HepG2 (cell line): Measurements from ENCODE around the gene KDM5B. TPM values are rescaled to one million over a fixed set of nuclear protein-coding genes. Genes with fewer than 3 reads are reported as not detected.

ENCODE experiments used
- AHDC1 ChIP-seq: sonication (generic); formaldehyde crosslinking; IDR thresholded peaks from 2 replicates; pipeline ENCODE4 v1.5.1; 2020; ENCODE audit warnings: mild to moderate bottlenecking, missing genetic modification reagents, borderline replicate concordance
- ATF2 ChIP-seq: sonication (generic); formaldehyde crosslinking; IDR thresholded peaks from 2 replicates; pipeline ENCODE4 v1.4.0; 2020; ENCODE audit warnings: missing genetic modification reagents
- ATF4 ChIP-seq, 2 experiments: fragments of 450-650 bp in 1 of 2; sonication (generic) in 1 of 2; formaldehyde crosslinking; IDR thresholded peaks; 2 replicates each; pipeline versions ENCODE4 v1.5.0 to v1.8.0; 2020 to 2022; ENCODE audit warnings: mild to moderate bottlenecking in 1 of 2, missing genetic modification reagents in 1 of 2
- CHD2 ChIP-seq: IDR thresholded peaks from 2 replicates; pipeline ENCODE4 v1.6.1; 2011; ENCODE audit warnings: low read depth, low read length, improper control_type of control experiment
- ISX ChIP-seq: sonication (generic); formaldehyde crosslinking; conservative IDR thresholded peaks from 2 replicates; pipeline ENCODE4 v1.5.0; 2020; ENCODE audit warnings: missing genetic modification reagents
- KAT8 ChIP-seq: IDR thresholded peaks from 2 replicates; pipeline ENCODE4 v1.6.1; 2016; ENCODE audit warnings: missing genetic modification reagents, missing compliant biosample characterization
- NR2F2 ChIP-seq: IDR thresholded peaks from 2 replicates; pipeline ENCODE4 v1.6.1; 2012; ENCODE audit warnings: low read depth, inconsistent platforms, borderline replicate concordance
- THAP11 ChIP-seq: IDR thresholded peaks from 2 replicates; pipeline ENCODE4 v1.6.1; 2016; ENCODE audit warnings: missing biosample characterization, missing genetic modification reagents
- WIZ ChIP-seq: sonication (generic); formaldehyde crosslinking; IDR thresholded peaks from 2 replicates; pipeline ENCODE4 v1.5.1; 2020; ENCODE audit warnings: mild to moderate bottlenecking, missing genetic modification reagents
- ZNF253 ChIP-seq: sonication (generic); formaldehyde crosslinking; IDR thresholded peaks from 2 replicates; pipeline ENCODE4 v1.8.0; 2022; ENCODE audit warnings: mild to moderate bottlenecking, missing genetic modification reagents, borderline replicate concordance
- ZSCAN29 ChIP-seq: sonication (generic); formaldehyde crosslinking; conservative IDR thresholded peaks from 2 replicates; pipeline ENCODE4 v1.4.0; 2020; ENCODE audit warnings: mild to moderate bottlenecking, missing genetic modification reagents
- polyA plus RNA-seq, 8 experiments: library from polyadenylated mRNA; depleted of rRNA in 3 of 8; stranded (reverse) in 7 of 8; unstranded in 1 of 8; fragments of >200 nt; fragmentation: Illumina TruSeq in 4 of 8; extraction: Trizol in 4 of 8; gene quantifications; 2 replicates each; pipeline versions ENCODE4 v1.2.1 to v1.2.3, GENCODE V29; 2011 to 2016; ENCODE audit warnings: low read depth in 4 of 8, missing spikeins in 1 of 8, mixed read lengths in 1 of 8; ENCODE audit not compliant: insufficient read depth in 1 of 8
- total RNA-seq, 5 experiments: library from RNA; depleted of rRNA; stranded (reverse); fragments of >200 nt; fragmentation: Illumina TruSeq; extraction: Trizol; gene quantifications; 2 replicates each; pipeline ENCODE4 v1.2.3, GENCODE V29; 2016; ENCODE audit warnings: low read depth in 1 of 5
- TF ChIP-seq, protein P1 (sequence below): sonication (generic); formaldehyde crosslinking; IDR thresholded peaks from 2 replicates; pipeline ENCODE4 v1.4.0; 2020; ENCODE audit warnings: missing genetic modification reagents

KDM5B gene
- total and polyA plus RNA-seq, 2 of the 13 experiments (the other 11 are each of a cell fraction or from before 2014, with no cell fraction given): 34.2 to 35.4 TPM

DNA sequence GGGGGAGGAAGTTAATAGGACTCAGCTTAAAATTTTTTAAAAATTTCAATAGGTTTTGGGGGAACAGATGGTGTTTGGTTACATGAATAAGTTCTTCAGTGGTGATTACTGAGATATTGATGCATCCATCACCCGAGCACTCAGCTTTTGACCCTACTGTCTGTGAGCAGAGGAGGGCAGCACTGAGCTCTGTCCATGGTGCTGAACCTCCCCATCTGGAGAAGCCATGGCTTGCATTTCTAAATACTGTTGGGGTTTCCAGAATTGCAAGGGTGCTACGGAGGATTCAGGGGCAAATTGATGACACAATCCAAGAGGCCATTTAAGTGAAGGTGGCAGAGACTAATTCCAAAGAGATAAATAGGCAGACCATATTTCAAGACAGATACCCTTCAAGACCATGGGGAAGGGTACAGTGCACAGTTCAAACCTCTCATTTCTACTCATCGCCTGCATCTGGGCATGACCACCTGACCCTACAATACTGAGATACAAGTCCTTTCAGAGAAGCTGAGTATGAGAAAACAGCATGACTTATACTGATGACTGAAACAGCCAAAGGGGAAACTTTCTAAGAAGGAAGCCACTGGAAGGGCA is 115.2 kb downstream of the KDM5B start (continued):
- TF ChIP-seq CHD2 (no peak), ISX (peak; percentile 76; the same call in 1 of the 2 replicates), KAT8 (peak; percentile 60; the same call in 1 of the 2 replicates), NR2F2 (no peak), AHDC1 (CRISPR knock-in tag) (no peak), ATF4 (CRISPR knock-in tag; IDR thresholded peaks at IDR 0.05) (no peak), WIZ (CRISPR knock-in tag) (peak; percentile 98), THAP11 (CRISPR knock-in tag) (peak; percentile 66), ZSCAN29 (CRISPR knock-in tag) (no peak), ZNF253 (no peak), ATF2 (CRISPR knock-in tag) (peak; percentile 72)
- TF ChIP-seq, protein P1, sequence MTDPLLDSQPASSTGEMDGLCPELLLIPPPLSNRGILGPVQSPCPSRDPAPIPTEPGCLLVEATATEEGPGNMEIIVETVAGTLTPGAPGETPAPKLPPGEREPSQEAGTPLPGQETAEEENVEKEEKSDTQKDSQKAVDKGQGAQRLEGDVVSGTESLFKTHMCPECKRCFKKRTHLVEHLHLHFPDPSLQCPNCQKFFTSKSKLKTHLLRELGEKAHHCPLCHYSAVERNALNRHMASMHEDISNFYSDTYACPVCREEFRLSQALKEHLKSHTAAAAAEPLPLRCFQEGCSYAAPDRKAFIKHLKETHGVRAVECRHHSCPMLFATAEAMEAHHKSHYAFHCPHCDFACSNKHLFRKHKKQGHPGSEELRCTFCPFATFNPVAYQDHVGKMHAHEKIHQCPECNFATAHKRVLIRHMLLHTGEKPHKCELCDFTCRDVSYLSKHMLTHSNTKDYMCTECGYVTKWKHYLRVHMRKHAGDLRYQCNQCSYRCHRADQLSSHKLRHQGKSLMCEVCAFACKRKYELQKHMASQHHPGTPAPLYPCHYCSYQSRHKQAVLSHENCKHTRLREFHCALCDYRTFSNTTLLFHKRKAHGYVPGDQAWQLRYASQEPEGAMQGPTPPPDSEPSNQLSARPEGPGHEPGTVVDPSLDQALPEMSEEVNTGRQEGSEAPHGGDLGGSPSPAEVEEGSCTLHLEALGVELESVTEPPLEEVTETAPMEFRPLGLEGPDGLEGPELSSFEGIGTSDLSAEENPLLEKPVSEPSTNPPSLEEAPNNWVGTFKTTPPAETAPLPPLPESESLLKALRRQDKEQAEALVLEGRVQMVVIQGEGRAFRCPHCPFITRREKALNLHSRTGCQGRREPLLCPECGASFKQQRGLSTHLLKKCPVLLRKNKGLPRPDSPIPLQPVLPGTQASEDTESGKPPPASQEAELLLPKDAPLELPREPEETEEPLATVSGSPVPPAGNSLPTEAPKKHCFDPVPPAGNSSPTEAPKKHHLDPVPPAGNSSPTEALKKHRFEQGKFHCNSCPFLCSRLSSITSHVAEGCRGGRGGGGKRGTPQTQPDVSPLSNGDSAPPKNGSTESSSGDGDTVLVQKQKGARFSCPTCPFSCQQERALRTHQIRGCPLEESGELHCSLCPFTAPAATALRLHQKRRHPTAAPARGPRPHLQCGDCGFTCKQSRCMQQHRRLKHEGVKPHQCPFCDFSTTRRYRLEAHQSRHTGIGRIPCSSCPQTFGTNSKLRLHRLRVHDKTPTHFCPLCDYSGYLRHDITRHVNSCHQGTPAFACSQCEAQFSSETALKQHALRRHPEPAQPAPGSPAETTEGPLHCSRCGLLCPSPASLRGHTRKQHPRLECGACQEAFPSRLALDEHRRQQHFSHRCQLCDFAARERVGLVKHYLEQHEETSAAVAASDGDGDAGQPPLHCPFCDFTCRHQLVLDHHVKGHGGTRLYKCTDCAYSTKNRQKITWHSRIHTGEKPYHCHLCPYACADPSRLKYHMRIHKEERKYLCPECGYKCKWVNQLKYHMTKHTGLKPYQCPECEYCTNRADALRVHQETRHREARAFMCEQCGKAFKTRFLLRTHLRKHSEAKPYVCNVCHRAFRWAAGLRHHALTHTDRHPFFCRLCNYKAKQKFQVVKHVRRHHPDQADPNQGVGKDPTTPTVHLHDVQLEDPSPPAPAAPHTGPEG (CRISPR knock-in tag): no peak
